DOHH2 (cell line): ENCODE data around the gene GTF3A.

Experiments used
- H3F3A ChIP-seq: fragments of 200-600 bp; sonication (generic), shearing (Covaris generic); 2 replicates; pipeline ENCODE4 v1.6.0; 2016; ENCODE audit warnings: antibody characterized with exemption, mild to moderate bottlenecking; ENCODE audit not compliant: control insufficient read depth, insufficient read depth
- H3K27ac ChIP-seq: fragments of 200-600 bp; sonication (generic); 2 replicates; pipeline ENCODE4 v1.5.1; 2014; ENCODE audit warnings: low read depth, mild to moderate bottlenecking, low read length, moderate library complexity
- H3K27me3 ChIP-seq: fragments of 200-600 bp; sonication (generic); 2 replicates; pipeline ENCODE4 v1.6.1; 2014; ENCODE audit warnings: mild to moderate bottlenecking, low read length, mixed read lengths; ENCODE audit not compliant: control insufficient read depth
- H3K36me3 ChIP-seq: fragments of 200-600 bp; sonication (generic); 2 replicates; pipeline ENCODE4 v1.6.1; 2014; ENCODE audit warnings: mild to moderate bottlenecking, low read length, moderate library complexity, mixed read lengths; ENCODE audit not compliant: control insufficient read depth
- H3K4me1 ChIP-seq: fragments of 200-600 bp; sonication (generic); 2 replicates; pipeline ENCODE4 v1.6.1; 2014; ENCODE audit warnings: mild to moderate bottlenecking, low read length, mixed read lengths; ENCODE audit not compliant: control insufficient read depth
- H3K4me2 ChIP-seq: fragments of 200-600 bp; sonication (generic); 2 replicates; pipeline ENCODE4 v1.6.0; 2014; ENCODE audit warnings: mild to moderate bottlenecking, low read length, moderate library complexity
- H3K4me3 ChIP-seq: fragments of 200-600 bp; sonication (generic); 2 replicates; pipeline ENCODE4 v1.5.1; 2014; ENCODE audit warnings: mild to moderate bottlenecking, low read length, mixed read lengths
- H3K79me2 ChIP-seq: fragments of 200-600 bp; sonication (generic); 2 replicates; pipeline ENCODE4 v1.6.1; 2014; ENCODE audit warnings: mild to moderate bottlenecking, low read length, mixed read lengths; ENCODE audit not compliant: control insufficient read depth
- H3K9me2 ChIP-seq: fragments of 200-600 bp; sonication (generic); replicated peaks from 2 replicates; pipeline ENCODE4 v1.6.1; 2014; ENCODE audit warnings: mild to moderate bottlenecking, low read length, mixed read lengths; ENCODE audit not compliant: control insufficient read depth
- H3K9me3 ChIP-seq: fragments of 200-600 bp; sonication (generic); 2 replicates; pipeline ENCODE4 v1.6.1; 2014; ENCODE audit warnings: antibody characterized with exemption, low read length, mixed read lengths; ENCODE audit not compliant: control insufficient read depth, insufficient read depth
- H4K20me1 ChIP-seq: fragments of 200-600 bp; sonication (generic); 2 replicates; pipeline ENCODE4 v1.6.0; 2014; ENCODE audit warnings: low read depth, mild to moderate bottlenecking, antibody characterized with exemption, low read length, moderate library complexity; ENCODE audit not compliant: control insufficient read depth, insufficient read depth
- CTCF ChIP-seq: fragments of 200-600 bp; sonication (generic); IDR thresholded peaks from one replicate; pipeline ENCODE4 v1.5.1; 2014; ENCODE audit warnings: antibody characterized with exemption, mild to moderate bottlenecking, low read depth, low read length; ENCODE audit not compliant: poor library complexity, severe bottlenecking
- EZH2phosphoT487 ChIP-seq: fragments of 200-600 bp; sonication (generic); IDR thresholded peaks from 2 replicates; pipeline ENCODE4 v1.6.1; 2017; ENCODE audit warnings: borderline replicate concordance, mild to moderate bottlenecking, antibody characterized with exemption, low read length, moderate library complexity, mixed read lengths

Gene GTF3A

GRCh38 chr13:27466513-27466912 lies 42.1 kb downstream of the GTF3A start:
- no peak overlapping the region for H3K4me2 ChIP-seq
- TF ChIP-seq CTCF (no peak), EZH2phosphoT487 (no peak)
- H3K27ac ChIP-seq = no peak overlapping the region
- no peaks in the 10 kb centered on the region for H3K9me3 ChIP-seq
- H4K20me1 ChIP-seq = no peaks in the 10 kb centered on the region
- H3K4me1 ChIP-seq = peaks cover 10% of the 10 kb centered on the region
- peaks cover 5% of the 10 kb centered on the region; the same call in 1 of the 2 replicates for H3F3A ChIP-seq
- H3K9me2 ChIP-seq = no peaks in the 10 kb centered on the region
- H3K79me2 ChIP-seq = no peaks in the 10 kb centered on the region
- no peaks in the 10 kb centered on the region for H3K36me3 ChIP-seq
- H3K27me3 ChIP-seq = no peaks in the 10 kb centered on the region
- no peak overlapping the region for H3K4me3 ChIP-seq

- no peaks in the 10 kb centered on the region for H3F3A ChIP-seq
- H3K9me2 ChIP-seq = no peaks in the 10 kb centered on the region
- TF ChIP-seq CTCF (no peak), EZH2phosphoT487 (no peak)
- H3K27me3 ChIP-seq = no peaks in the 10 kb centered on the region
- no peaks in the 10 kb centered on the region for H3K4me1 ChIP-seq
- no peaks in the 10 kb centered on the region for H4K20me1 ChIP-seq
- no peaks in the 10 kb centered on the region for H3K9me3 ChIP-seq
- no peak overlapping the region for H3K4me2 ChIP-seq
- H3K79me2 ChIP-seq = no peaks in the 10 kb centered on the region
- no peak overlapping the region for H3K4me3 ChIP-seq
- H3K36me3 ChIP-seq = no peaks in the 10 kb centered on the region
- H3K27ac ChIP-seq = no peak overlapping the region
Observed at GRCh38 chr13:27470075-27470820, 45.8 kb downstream of the GTF3A start.

- Histone ChIP-seq H3K4me2 (no peak overlapping the region), H3K36me3 (no peaks in the 10 kb centered on the region), H3K4me3 (no peak overlapping the region), H3K9me3 (no peaks in the 10 kb centered on the region), H3K27me3 (no peaks in the 10 kb centered on the region), H3K79me2 (no peaks in the 10 kb centered on the region), H3K9me2 (no peaks in the 10 kb centered on the region), H4K20me1 (no peaks in the 10 kb centered on the region), H3F3A (no peaks in the 10 kb centered on the region), H3K27ac (no peak overlapping the region), H3K4me1 (peaks cover 9% of the 10 kb centered on the region)
- TF ChIP-seq EZH2phosphoT487 (no peak), CTCF (no peak)
Observed at GRCh38 chr13:27472441-27472840, 48.0 kb downstream of the GTF3A start.
